Left cardiac atrium (tissue), 4 donors: ENCODE data around the gene INPP4A. TPM values are rescaled to one million over a fixed set of nuclear protein-coding genes. Genes with fewer than 3 reads are reported as not detected.
"Not testable (repeated sequence)": the region's sequence is repeated elsewhere in the genome, so short reads cannot be mapped to it uniquely, and the experiment has no call there.

Source experiments
- ATAC-seq, 2 donors: fragments of 200-7000 bp; cut with Tn5 transposase; one replicate each; pipeline ENCODE4 v1.9.1; 2020; ENCODE audit warnings: mild to moderate bottlenecking in 2 of 2, moderate library complexity in 2 of 2
- DNase-seq: peaks from one replicate; pipeline ENCODE4 v3.0.0-alpha.2; 2020
- intact Hi-C, 2 donors: fragments of 100-400 bp; cut with DNase I; formaldehyde crosslinking; loops; one replicate each; pipeline versions ENCODE4 v1.14.1 to v1.15.1; 2022 to 2023
- long read RNA-seq: library from polyadenylated mRNA; unstranded; transcript quantifications from one replicate; pipeline ENCODE4 v2.0.0, GENCODE V29; 2021
- total RNA-seq, 2 donors: library from RNA; stranded (reverse); fragmentation: NEBNext Ultra II Directional; extraction: Animal tissue kit (Norgen Biotek cat#: 25700); gene quantifications; one replicate each; pipeline ENCODE4 v1.2.1, GENCODE V29; 2021
- donor health status: DM: no; HTN: yes; CAD: no.
- donor health status: DM: no; HTN: yes; CAD: no; lungs with severe emphysema.
- donor health status: DM: yes; HTN: yes; CAD: no.
- donor health status: Dilated cardiomyopathy.

Gene INPP4A
- total RNA-seq: 10 to 100 TPM; 14.6 to 19.5 TPM
- long read RNA-seq, partial matches to known transcripts: 4 of 8 reads
- long read RNA-seq, other reads (novel, unspliced or antisense): 4 of 8 reads

DNA sequence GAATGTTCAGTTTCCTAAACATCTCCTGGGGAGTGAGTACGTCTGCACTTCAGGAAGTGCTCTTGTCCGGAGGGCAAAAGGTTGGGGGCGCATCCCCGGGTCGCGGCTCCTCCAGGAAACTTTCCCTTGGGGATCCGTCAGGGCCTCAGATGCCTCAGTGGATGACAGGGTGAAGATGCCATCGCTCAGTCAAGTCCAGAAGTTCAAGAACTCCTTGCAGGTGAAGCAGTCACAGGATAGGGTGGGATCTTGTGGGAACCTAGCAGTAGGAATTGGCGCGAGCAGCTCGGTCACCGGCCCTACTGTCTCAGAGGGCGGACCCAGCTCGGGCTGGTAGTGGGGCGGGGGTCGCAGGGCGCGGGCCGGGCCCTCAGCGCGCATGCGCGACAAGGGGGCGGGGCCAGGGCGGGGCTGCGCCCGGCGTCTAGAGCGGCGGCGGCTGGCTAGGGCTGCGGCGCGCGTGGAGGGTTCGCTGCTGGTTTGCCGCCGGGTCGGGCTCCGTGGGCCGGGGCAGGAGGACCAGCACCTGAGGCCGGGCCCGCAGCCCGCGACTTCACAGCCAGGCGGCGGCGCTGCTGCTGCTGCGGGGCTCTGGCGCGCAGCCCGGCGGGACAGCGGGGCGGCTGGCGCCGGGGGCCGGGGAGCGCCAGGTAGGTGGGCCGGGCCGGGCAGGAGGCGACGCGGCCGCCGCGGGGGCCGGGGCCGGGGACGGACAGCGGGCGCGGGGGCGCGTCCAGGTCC lies at the start of gene INPP4A:
Gene INPP4A (plus strand): TSS at position 423 of the 741 bp plus-strand sequence. CDS start 75,191 bp downstream, outside the sequence.
- peak; percentile 83 for DNase-seq
- intact Hi-C loops: loop anchor here in 1 of 2 donors (10.0 kb wide), 1 partner anchor 160 kb away; the partner anchor contains the start of genes COA5 and UNC50
- ATAC-seq: peak; percentile 96 to 97

DNA sequence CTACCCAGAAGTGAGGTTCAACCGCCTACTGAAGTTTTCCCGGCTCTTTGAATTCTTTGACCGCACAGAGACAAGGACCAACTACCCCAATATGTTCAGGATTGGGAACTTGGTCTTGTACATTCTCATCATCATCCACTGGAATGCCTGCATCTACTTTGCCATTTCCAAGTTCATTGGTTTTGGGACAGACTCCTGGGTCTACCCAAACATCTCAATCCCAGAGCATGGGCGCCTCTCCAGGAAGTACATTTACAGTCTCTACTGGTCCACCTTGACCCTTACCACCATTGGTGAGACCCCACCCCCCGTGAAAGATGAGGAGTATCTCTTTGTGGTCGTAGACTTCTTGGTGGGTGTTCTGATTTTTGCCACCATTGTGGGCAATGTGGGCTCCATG lies 48.7 kb upstream of the INPP4A start:
- ATAC-seq (no peak), DNase-seq (no peak)
- intact Hi-C loops: no loop called here

DNA sequence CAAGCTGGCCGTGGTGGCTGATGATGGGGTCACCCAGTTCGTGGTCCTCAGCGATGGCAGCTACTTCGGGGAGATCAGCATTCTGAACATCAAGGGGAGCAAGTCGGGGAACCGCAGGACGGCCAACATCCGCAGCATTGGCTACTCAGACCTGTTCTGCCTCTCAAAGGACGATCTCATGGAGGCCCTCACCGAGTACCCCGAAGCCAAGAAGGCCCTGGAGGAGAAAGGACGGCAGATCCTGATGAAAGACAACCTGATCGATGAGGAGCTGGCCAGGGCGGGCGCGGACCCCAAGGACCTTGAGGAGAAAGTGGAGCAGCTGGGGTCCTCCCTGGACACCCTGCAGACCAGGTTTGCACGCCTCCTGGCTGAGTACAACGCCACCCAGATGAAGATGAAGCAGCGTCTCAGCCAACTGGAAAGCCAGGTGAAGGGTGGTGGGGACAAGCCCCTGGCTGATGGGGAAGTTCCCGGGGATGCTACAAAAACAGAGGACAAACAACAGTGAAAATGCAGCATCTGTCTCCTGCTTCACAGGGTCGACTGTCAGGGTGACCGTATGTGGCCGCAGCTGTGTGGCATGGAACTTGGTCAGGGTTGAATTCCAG lies 47.8 kb upstream of the INPP4A start:
- intact Hi-C loops: no loop called here
- ATAC-seq: no peak

DNA sequence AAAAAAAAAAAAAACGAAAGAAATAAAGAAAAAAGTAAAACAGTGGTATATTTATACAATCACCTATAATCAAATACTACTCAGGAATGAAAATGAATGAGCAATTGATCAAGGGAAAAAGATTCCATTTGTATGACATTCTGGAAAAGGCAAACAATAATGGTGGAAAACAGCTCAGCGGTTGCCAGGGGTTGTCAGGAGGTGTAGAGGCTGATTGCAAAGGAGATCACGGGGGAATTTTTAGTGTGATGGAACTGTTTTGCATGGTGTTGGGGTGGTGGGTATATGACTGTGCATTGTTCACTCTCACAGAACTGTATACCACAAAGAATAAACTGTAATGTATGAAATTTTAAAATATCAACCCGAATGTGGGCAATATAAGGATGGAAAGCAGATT lies 45.5 kb upstream of the INPP4A start:
- DNase-seq: no peak
- ATAC-seq: no peak
- intact Hi-C loops: no loop called here

More for the DNA sequence above, 47.8 kb upstream of the INPP4A start:
- DNase-seq: no peak

DNA sequence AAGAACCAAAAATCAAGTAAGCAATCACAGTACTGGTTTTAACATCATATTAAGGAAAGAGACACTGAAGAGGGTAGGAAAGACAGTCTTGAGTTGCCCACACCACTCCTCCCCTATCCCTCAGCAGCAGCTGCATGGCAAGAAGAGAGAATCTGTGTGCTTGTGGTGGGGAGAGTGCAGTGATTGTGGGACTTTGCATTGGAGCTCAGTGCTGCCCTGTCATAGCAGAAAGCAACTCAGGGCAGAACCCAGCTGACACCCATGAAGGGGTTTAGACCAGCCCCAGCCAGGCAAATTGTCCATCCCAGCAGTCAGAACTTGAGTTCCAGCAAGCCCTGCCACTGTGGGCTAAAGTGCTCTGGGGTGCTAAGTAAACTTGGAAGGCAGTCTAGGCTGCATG lies 40.8 kb upstream of the INPP4A start:
- intact Hi-C loops: no loop called here
- ATAC-seq (no peak), DNase-seq (no peak)

DNA sequence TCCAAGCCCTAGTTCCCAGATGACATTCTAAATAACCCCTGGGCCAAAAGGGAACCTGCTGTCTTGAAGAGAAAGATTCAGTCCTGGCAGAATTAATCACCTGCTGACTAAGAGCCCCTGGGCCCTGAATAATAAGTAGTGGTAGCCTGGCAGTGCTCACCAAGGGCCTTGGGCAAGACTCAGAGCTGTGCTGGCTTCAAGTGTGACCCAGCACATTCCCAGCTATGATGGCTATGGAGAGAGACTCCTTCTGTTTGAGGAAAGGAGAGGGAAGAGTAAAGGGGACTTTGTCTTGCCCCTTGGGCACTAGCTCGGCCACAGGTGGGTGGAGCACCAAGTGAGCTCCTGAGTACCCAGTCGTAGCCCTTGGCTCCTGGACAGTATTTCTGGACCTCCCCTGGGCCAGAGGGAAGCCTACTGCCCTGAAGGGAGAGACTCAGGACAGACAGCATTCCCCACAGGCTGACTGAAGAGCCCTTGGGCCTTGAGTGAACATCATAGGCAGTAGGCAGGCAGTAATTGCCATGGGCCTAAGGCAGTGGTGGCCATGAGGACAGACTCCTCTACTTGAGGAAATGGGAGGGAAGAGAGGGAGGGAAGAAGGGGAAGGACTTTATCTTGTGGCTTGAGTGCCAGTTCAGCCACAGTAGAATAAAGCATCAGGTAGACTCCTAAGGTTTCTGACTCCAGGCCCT lies 40.0 kb upstream of the INPP4A start:
- ATAC-seq (no peak), DNase-seq (no peak)
- intact Hi-C loops: no loop called here

DNA sequence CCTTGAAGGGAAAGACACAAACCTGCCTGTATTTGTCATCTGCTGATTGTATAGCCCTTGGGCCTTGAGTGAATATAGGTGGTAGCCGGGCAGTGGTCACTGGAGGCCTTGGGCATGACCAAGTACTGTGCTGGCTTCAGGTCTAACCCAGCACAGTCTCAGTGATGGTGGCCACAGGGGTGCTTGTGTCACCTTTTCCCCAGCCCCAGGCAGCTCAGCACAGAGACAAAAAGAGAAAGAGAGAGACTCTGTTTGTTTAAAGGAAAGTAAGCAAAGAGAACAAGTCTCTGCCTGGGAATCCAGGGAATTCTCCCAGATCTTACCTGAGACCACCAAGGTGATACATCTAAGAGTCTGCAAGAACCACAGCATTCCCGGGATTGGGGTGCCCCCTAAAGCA lies 39.4 kb upstream of the INPP4A start:
- DNase-seq: no peak
- intact Hi-C loops: no loop called here
- ATAC-seq: no peak

DNA sequence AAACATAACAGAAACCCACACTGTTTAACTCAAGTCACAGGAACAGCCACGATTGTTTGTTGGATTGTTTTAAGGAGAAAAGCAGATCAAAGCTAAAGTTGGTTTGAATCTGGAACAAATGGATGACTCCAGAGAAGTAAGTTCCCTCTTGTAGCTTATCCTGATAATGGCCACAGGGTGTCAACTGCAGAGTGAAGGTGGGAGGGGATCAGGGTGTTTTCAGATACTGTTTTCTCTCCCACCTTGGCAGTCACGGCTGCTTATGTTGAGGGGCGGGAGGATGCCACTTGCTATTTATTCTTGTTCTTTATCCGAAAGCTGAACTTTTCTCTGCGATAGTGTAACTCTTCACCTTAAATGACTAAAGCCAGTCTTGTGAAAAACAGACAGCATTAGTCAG lies 36.5 kb upstream of the INPP4A start:
- intact Hi-C loops: no loop called here
- ATAC-seq (no peak), DNase-seq (no peak)

DNA sequence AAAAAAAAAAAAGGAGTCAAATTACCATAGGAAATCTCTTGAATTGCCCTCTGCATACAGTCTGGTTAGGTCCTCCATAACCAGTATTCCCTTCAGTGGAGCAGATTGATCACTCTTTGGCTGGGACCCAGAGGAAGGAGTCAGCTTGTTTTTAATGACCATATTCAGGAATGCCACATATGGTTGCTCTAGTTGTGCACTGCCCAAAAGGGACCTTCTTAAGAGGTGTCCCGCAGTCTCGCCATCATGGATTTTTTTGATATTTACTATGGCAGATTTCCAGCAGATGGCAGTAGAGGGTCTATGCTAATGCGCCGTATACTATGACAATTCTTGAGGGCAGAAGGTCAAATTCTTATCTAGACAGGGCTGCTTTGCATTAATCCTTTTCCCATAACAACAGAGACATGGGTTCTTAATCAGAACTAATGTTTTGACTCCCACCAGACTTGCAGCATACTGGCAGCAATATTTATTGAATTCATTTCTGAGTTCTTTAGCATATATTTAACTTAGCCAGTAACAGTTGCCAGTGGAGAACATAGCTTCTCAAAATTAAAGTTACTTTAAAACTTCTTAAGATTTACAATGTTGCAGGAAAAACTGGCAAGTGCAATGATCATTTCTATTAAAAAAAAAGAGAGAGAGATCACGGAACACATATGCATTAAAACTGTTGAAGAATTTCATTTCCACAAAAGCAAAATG lies 31.8 kb upstream of the INPP4A start:
- DNase-seq (no peak), ATAC-seq (peak; percentile 59 to 75)
- intact Hi-C loops: loop anchor here (5.0 to 10.0 kb wide), 5 partner anchors 102 to 422 kb away; partner anchors contain the start of genes COA5 (in 2 of the 2) and UNC50 (in 2 of the 2)

DNA sequence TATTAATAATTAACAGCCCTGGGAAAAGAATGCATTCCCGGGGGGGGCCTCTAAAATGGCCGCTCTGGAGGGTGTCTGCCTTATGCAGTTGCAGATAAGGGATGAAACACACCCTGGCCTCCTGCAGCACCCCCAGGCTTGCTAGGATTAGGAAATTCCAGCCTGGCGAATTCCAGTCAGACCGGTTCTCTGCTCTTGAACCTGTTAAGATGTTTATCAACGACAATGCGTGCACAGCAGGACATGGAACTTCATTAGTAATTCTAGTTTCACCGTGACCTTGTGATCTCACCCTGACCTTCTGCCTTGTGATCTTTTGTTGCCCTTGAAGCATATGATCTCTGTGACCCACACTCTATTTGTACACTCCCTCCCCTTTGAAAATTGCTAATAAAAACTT lies 30.4 kb upstream of the INPP4A start:
- not testable (repeated sequence) for ATAC-seq, DNase-seq
- intact Hi-C loops: loop anchor here (5.0 to 10.0 kb wide), 5 partner anchors 101 to 421 kb away; partner anchors contain the start of genes COA5 (in 2 of the 2) and UNC50 (in 2 of the 2)

DNA sequence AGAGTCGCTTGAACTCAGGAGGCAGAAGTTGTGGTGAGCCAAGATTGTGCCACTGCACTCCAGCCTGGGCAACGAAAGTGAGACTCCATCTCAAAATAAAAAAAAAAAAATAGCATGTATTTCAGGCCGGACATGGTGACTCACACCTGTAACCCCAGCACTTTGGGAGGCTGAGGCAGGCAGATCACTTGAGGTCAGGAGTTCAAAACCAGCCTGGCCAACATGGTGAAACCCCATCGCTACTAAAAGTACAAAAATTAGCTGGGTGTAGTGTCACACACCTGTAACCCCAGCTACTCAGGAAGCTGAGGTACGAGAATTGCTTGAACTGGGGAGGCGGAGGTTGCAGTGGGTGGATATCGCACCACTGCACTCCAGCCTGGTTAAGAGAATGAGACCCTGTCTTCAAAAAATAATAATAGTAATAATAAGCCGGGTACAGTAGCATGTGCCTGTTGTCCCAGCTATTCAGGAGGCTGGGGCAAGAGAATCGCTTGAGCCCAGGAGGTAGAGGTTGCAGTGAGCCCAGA lies 28.9 kb upstream of the INPP4A start:
- not testable (repeated sequence) for ATAC-seq, DNase-seq
- intact Hi-C loops: loop anchor here (10.0 kb wide), 4 partner anchors 99 to 419 kb away; partner anchors contain the start of genes COA5 (in 1 of the 2) and UNC50 (in 1 of the 2)

DNA sequence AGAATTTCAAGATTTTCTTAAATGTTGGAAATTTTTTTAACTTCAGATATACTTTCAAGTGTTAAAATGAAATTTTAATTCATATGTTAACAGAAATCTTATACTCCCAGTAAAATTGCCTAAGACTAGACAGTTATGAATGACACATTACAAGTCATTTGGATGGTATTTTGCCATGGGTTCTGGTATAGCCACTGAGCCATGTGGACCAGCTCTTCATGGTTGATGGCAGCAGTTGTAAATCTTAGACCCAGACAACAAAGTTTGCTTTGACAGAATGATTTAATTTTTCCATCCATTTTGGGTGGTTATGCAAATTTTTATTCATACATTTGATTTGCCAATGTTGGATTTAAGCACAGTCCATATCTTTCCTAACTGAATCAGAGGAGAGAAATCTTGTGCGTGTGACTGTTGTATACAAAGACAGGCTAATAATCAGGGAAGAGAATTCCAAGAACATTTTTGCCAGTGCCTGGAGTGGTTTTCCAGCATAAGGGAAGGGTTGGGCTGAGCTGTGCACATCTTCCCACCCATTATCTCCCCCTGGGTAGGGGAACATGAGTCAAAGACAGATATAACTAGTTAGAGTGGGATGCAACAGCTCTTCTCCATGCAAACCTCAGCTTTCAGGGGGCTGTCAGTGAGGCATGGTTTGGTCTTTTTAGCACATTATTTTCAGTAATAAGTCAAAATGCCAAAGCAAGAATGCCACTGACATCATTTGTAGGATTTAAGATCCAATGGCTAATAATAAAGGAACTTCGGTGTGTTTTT lies 28.1 kb upstream of the INPP4A start:
- intact Hi-C loops: loop anchor here (10.0 kb wide), 4 partner anchors 98 to 418 kb away; partner anchors contain the start of genes COA5 (in 1 of the 2) and UNC50 (in 1 of the 2)
- ATAC-seq (no peak), DNase-seq (no peak)

DNA sequence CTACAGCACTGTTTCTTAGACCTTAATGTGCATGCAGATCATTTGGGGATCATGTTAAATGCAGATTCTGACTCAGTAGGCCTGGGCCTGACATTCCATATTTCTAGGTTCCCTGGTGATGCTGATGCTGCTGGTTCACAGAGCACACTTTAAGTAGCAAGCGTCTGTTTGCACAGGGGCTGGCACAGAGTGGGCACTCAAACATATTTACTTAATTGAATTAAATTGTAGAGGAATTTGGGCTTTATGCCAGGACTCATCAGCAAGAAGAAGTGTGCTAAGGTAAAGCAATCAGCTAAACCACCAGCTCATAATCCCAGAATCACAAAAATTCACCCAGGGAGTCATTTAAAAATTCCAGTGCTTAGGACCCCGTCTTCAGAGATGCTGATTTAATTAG lies 25.1 kb upstream of the INPP4A start:
- no peak for ATAC-seq
- intact Hi-C loops: loop anchor here (10.0 kb wide), 4 partner anchors 95 to 415 kb away; partner anchors contain the start of genes COA5 (in 1 of the 2) and UNC50 (in 1 of the 2)
- no peak for DNase-seq

DNA sequence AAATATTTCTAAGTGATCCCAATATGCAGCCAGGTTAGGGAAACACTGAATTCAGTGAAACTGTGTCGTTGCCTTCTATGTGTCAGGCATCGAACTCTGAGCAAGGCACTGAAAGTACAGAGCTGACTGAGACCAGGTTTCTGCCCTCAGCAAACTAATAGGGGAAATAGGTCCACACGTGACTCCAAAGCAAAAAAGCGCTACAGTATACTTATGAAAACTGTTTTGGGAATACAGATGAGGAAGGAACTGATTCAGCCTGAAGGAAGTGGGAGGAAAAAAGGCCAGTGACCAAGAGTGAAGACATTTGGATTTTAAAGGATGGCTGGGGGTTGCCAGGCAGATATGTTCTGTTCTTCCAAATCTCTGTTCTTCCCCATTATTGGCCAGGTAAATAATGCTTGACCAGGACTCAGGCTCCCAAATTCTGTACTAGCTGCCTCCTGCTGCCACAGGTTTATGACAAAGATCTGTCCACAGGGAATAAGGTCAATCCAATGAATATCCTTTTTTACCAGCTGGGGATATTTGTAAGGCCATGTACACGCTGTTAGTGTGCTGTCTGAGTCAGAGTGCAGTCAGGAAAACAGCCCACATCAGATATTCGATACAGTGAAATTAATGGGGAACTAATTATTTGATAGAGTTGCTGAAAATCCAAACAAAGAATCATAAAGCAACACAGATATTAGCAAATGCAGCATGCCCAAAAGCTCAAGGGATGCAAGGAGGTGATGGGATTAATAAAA lies 24.5 kb upstream of the INPP4A start:
- intact Hi-C loops: loop anchor here (10.0 kb wide), 4 partner anchors 95 to 415 kb away; partner anchors contain the start of genes COA5 (in 1 of the 2) and UNC50 (in 1 of the 2)
- ATAC-seq (peak in 1 of 2 donors; percentile 22), DNase-seq (no peak)

DNA sequence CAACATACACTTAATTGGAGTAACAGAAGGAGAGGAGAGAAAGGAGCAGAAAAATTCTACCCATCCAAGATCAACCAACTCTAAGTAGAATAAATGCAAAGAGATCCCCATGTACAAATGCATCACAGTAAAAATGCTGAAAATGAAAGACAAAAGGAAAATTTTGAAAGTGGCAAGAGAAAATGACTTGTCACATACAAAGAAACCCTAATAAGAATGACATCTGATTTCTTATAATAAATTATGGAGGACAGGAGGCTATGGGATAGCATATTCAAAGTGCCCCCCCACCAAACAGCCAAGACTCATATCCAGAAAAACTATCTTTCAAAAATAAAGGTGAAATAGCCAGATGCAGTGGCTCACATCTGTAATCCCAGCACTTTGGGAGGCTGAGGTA lies 22.2 kb upstream of the INPP4A start:
- DNase-seq: no peak
- ATAC-seq: no peak
- intact Hi-C loops: no loop called here

DNA sequence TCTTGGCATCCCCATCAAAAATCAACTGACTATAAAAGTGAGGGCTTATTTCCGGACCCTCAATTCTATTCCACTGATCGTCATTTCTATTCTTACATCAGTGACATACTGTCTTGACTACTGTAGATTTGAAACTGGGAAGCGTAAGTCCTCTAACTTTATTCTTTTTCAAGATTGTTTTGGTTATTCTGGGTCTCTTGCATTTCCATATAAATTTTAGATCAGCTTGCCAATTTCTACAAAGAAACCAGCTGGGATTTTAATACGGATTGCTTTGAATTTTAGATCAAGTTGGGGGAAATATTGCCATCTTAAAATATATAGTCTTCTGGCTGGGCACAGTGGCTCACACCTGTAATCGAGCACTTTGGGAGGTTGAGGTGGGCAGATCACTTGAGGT lies 17.9 kb upstream of the INPP4A start:
- no peak for ATAC-seq
- intact Hi-C loops: no loop called here
- no peak for DNase-seq

DNA sequence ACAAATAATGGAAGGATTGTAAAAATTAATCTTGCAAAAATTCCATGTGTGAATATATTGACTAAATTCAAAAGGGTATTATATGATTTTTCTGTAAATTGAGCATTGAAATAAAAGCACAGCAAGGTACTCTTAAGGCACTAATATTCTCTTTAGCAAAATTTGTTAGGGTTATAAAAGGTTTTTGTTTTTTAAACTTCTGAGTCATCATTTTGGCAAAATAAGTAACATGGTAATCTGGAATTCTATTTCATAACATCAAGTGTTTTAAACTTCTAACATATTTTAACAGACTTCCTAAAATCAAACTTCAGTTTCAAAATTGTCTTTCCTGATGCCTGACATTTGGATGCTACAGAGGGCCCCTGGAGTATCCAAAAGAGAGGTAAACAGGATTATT lies 12.5 kb upstream of the INPP4A start:
- no peak for DNase-seq
- ATAC-seq: no peak
- intact Hi-C loops: no loop called here
